IMR-90 (cell line): ENCODE measurements around the gene SYMPK. TPM values are rescaled to one million over a fixed set of nuclear protein-coding genes. Genes with fewer than 3 reads are reported as not detected.
A peak's percentile ranks its signal among the peaks of the same experiment; 100 is the strongest.

Experiments used
- ATAC-seq: fragments of 200-7000 bp; cut with Tn5 transposase; 2 replicates; pipeline ENCODE4 v1.9.1; 2020; ENCODE audit warnings: low read depth, mild to moderate bottlenecking, moderate library complexity
- BruUV-seq: library from RNA; stranded (reverse); fragments of 400-500 nt; replicated peaks from 2 replicates; lab custom pipeline; 2021; lab: Mats Ljungman, UMichigan
- CTCF ChIA-PET: fragments of 300-600 bp; formaldehyde crosslinking; extraction: SDS; loops from one replicate; lab custom pipeline; 2021; ENCODE audit warnings: antibody characterized with exemption; lab: Yijun Ruan, JAX
- POLR2A ChIA-PET: fragments of 300-600 bp; sonication (Branson Sonifier 250); formaldehyde crosslinking; loops from one replicate; lab custom pipeline; 2022; ENCODE audit warnings: antibody characterized with exemption; ENCODE audit not compliant: unreplicated experiment; lab: Charles Lee
- DNase-seq: peaks from one replicate; pipeline ENCODE4 v3.0.0; 2013
- H2AFZ ChIP-seq: replicated peaks from 2 replicates; pipeline ENCODE3; 2013; ENCODE audit warnings: low read length, mild to moderate bottlenecking; ENCODE audit not compliant: poor library complexity
- H2AK5ac ChIP-seq: 2 replicates; pipeline ENCODE4 v1.6.1; 2013; ENCODE audit warnings: low read depth, low read length, inconsistent platforms
- H2AK9ac ChIP-seq: replicated peaks from 2 replicates; pipeline ENCODE3; 2013; ENCODE audit warnings: mild to moderate bottlenecking, low read depth, low read length, moderate library complexity; ENCODE audit not compliant: poor library complexity
- H2BK120ac ChIP-seq: 2 replicates; pipeline ENCODE4 v1.6.1; 2013; ENCODE audit warnings: low read depth, low read length, inconsistent platforms
- H2BK15ac ChIP-seq: 3 replicates; pipeline ENCODE4 v1.6.1; 2013; ENCODE audit warnings: low read depth, low read length, inconsistent platforms
- H2BK20ac ChIP-seq: 2 replicates; pipeline ENCODE4 v1.6.1; 2013; ENCODE audit warnings: low read depth, mild to moderate bottlenecking, inconsistent platforms, low read length, moderate library complexity
- H2BK5ac ChIP-seq: 2 replicates; pipeline ENCODE4 v1.6.1; 2013; ENCODE audit warnings: mild to moderate bottlenecking, low read depth, low read length, inconsistent platforms; ENCODE audit not compliant: poor library complexity, severe bottlenecking
- H3K14ac ChIP-seq: replicated peaks from 2 replicates; pipeline ENCODE4 v1.6.1; 2013; ENCODE audit warnings: low read depth, low read length, inconsistent platforms
- H3K18ac ChIP-seq: 2 replicates; pipeline ENCODE4 v1.6.1; 2013; ENCODE audit warnings: low read depth, low read length, control low read depth
- H3K23ac ChIP-seq: 2 replicates; pipeline ENCODE4 v1.6.1; 2013; ENCODE audit warnings: low read depth, low read length, inconsistent platforms
- H3K27ac ChIP-seq: 2 replicates; pipeline ENCODE4 v1.5.1; 2013; ENCODE audit warnings: mild to moderate bottlenecking, control low read depth, low read length; ENCODE audit not compliant: insufficient read depth
- H3K27me3 ChIP-seq: 2 replicates; pipeline ENCODE4 v1.6.1; 2013; ENCODE audit warnings: low read length; ENCODE audit not compliant: control insufficient read depth, insufficient read depth
- H3K36me3 ChIP-seq: 2 replicates; pipeline ENCODE4 v1.6.1; 2013; ENCODE audit warnings: low read length, mixed read lengths; ENCODE audit not compliant: control insufficient read depth, insufficient read depth
- H3K4ac ChIP-seq: 2 replicates; pipeline ENCODE4 v1.6.1; 2013; ENCODE audit warnings: low read depth, low read length, inconsistent platforms
- H3K4me1 ChIP-seq: 2 replicates; pipeline ENCODE4 v1.6.1; 2013; ENCODE audit warnings: low read length, mixed read lengths; ENCODE audit not compliant: control insufficient read depth, insufficient read depth
- H3K4me2 ChIP-seq: 2 replicates; pipeline ENCODE4 v1.6.1; 2013; ENCODE audit warnings: low read depth, mild to moderate bottlenecking, control low read depth, low read length, moderate library complexity
- H3K4me3 ChIP-seq: 2 replicates; pipeline ENCODE4 v1.5.1; 2013; ENCODE audit warnings: low read depth, mild to moderate bottlenecking, control low read depth, low read length, moderate library complexity; ENCODE audit not compliant: insufficient read depth
- H3K56ac ChIP-seq: 2 replicates; pipeline ENCODE4 v1.6.1; 2013; ENCODE audit warnings: low read length, inconsistent platforms; ENCODE audit not compliant: insufficient read depth; ENCODE audit errors: extremely low read depth
- H3K79me1 ChIP-seq, 2 experiments: 2 replicates each; pipeline ENCODE4 v1.6.1; 2013; ENCODE audit warnings: low read length in 2 of 2, inconsistent platforms in 1 of 2, low read depth in 1 of 2
- H3K9ac ChIP-seq: 2 replicates; pipeline ENCODE4 v1.6.1; 2013; ENCODE audit warnings: low read depth, low read length, control low read depth
- H3K9me1 ChIP-seq: 2 replicates; pipeline ENCODE4 v1.6.1; 2013; ENCODE audit warnings: low read length, inconsistent platforms; ENCODE audit not compliant: insufficient read depth
- H3K9me3 ChIP-seq: 2 replicates; pipeline ENCODE4 v1.6.1; 2013; ENCODE audit warnings: low read length; ENCODE audit not compliant: control insufficient read depth, insufficient read depth
- H4K20me1 ChIP-seq: 2 replicates; pipeline ENCODE4 v1.6.1; 2013; ENCODE audit warnings: low read length, inconsistent platforms; ENCODE audit not compliant: insufficient read depth
- H4K5ac ChIP-seq: 2 replicates; pipeline ENCODE4 v1.6.1; 2013; ENCODE audit warnings: mild to moderate bottlenecking, low read depth, low read length, control low read depth
- H4K8ac ChIP-seq, 2 experiments: 2 replicates each; pipeline ENCODE4 v1.6.1; 2013; ENCODE audit warnings: low read depth in 2 of 2, low read length in 2 of 2, control low read depth in 1 of 2, inconsistent platforms in 1 of 2
- H4K91ac ChIP-seq: 2 replicates; pipeline ENCODE4 v1.6.1; 2013; ENCODE audit warnings: low read depth, low read length, inconsistent platforms; ENCODE audit not compliant: insufficient read depth
- BHLHE40 ChIP-seq: fragments of 150-350 bp; IDR thresholded peaks from 2 replicates; pipeline ENCODE4 v1.6.1; 2016; ENCODE audit warnings: mild to moderate bottlenecking, low read depth, low read length
- CEBPB ChIP-seq: IDR thresholded peaks from 2 replicates; pipeline ENCODE4 v1.6.1; 2012; ENCODE audit warnings: low read depth, low read length, improper control_type of control experiment
- MAZ ChIP-seq: IDR thresholded peaks from 2 replicates; pipeline ENCODE4 v1.6.1; 2012; ENCODE audit warnings: low read depth, mild to moderate bottlenecking, low read length, improper control_type of control experiment, moderate library complexity, borderline replicate concordance
- NFE2L2 ChIP-seq: fragments of 150-350 bp; IDR thresholded peaks from 2 replicates; pipeline ENCODE4 v1.6.1; 2016; ENCODE audit warnings: low read depth, mild to moderate bottlenecking, low read length
- RFX5 ChIP-seq: IDR thresholded peaks from 2 replicates; pipeline ENCODE4 v1.8.0; 2012; ENCODE audit warnings: low read depth, mild to moderate bottlenecking, low read length, moderate library complexity
- whole genome bisulfite sequencing, 2 experiments: methylation state at CpG; one replicate each; pipeline versions ENCODE4 v1.1.5 to v1.1.7; 2013; ENCODE audit warnings: missing lambda C conversion rate in 2 of 2; ENCODE audit not compliant: insufficient read length in 1 of 2; ENCODE audit errors: extremely low coverage in 2 of 2; 5-methylcytosine and 5-hydroxymethylcytosine counted together
- dilution Hi-C: fragments of 300-500 bp; cut with HindIII; formaldehyde crosslinking; loops from one replicate; pipeline ENCODE4 v1.14.3; 2018; ENCODE audit warnings: low sequenced_read_pairs; ENCODE audit not compliant: unreplicated experiment
- in situ Hi-C: fragments of 300-500 bp; cut with MboI; formaldehyde crosslinking; loops from 3 replicates; pipeline ENCODE4 v1.14.3; 2019; ENCODE audit warnings: low sequenced_read_pairs, inconsistent platforms, mixed read lengths
- intact Hi-C: fragments of 100-400 bp; cut with micrococcal nuclease; formaldehyde crosslinking; loops from 2 replicates; pipeline ENCODE4 v1.10.0; 2022
- polyA plus RNA-seq, 3 experiments: library from polyadenylated mRNA; depleted of rRNA; stranded (reverse); fragments of >200 nt; gene quantifications; 2 replicates each; pipeline ENCODE4 v1.2.3, GENCODE V29; 2012; ENCODE audit warnings: low replicate concordance in 1 of 3
- total RNA-seq: library from RNA; depleted of rRNA; stranded (reverse); fragments of >200 nt; gene quantifications from 2 replicates; pipeline ENCODE4 v1.2.3, GENCODE V29; 2012
- TF ChIP-seq, protein P1 (sequence below): conservative IDR thresholded peaks from 2 replicates; pipeline ENCODE4 v1.5.1; 2012; ENCODE audit warnings: mild to moderate bottlenecking, low read depth, low read length, improper control_type of control experiment

Gene SYMPK
- total and polyA plus RNA-seq, 2 of the 4 experiments (the other 2 are of a cell fraction): 35.3 to 71.5 TPM

DNA sequence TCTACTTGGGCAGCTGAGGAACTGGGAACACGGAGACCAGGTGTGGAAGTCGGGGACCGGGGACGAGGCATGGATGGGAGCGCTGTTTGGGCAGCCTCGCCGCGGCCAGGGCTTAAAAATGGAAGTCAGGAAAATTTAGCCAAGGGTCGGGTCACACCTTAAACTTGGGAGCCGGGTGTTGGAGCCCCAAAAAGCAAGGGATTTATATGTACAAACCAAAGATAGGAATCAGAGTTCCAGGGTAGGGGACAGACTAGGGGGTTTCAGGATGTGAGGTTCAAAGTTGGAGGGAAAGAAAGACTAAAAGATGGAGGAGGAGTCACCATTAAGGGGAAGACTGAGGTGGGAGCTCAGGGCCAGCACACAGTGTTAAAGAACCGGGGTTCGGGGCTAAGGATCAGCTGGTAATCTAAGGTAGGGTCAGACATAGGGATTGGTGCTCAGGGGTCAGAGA, 1.7 kb upstream of the SYMPK start:
- Histone ChIP-seq H2BK120ac (no peak overlapping the region), H4K8ac (no peak overlapping the region), H3K4me1 (no peaks in the 10 kb centered on the region), H2BK5ac (no peak overlapping the region), H3K9me1 (no peaks in the 10 kb centered on the region), H3K56ac (no peak overlapping the region), H3K4me2 (peak overlapping the region; percentile 43; the same call in 1 of the 2 replicates), H2AK9ac (no peak overlapping the region), H4K5ac (no peak overlapping the region), H3K23ac (no peak overlapping the region), H3K27me3 (peaks cover 40% of the 10 kb centered on the region), H4K91ac (no peak overlapping the region), H2AK5ac (no peak overlapping the region), H3K9me3 (peaks cover 2% of the 10 kb centered on the region; the same call in 1 of the 2 replicates), H2AFZ (peak overlapping the region; percentile 78), H2BK15ac (no peak overlapping the region), H3K18ac (no peak overlapping the region), H3K4ac (no peak overlapping the region), H3K14ac (no peak overlapping the region), H4K20me1 (peaks cover 12% of the 10 kb centered on the region), H3K27ac (no peak overlapping the region), H3K79me1 (peaks cover 9 to 18% of the 10 kb centered on the region in 2 experiments; a peak in 3 of 4 replicates), H3K36me3 (peaks cover 3% of the 10 kb centered on the region; the same call in 1 of the 2 replicates), H3K4me3 (no peak overlapping the region), H2BK20ac (no peak overlapping the region), H3K9ac (no peak overlapping the region)
- in situ Hi-C loops: no loop called here
- intact Hi-C loops: no loop called here
- 3% methylated on average over 4 of the region's 12 CpGs; no CpG with 5 or more reads in 1 of the 2 experiments for WGBS, 2 experiments
- TF ChIP-seq CEBPB (no peak), MAZ (no peak), BHLHE40 (no peak), RFX5 (no peak), NFE2L2 (no peak)
- TF ChIP-seq, protein P1, sequence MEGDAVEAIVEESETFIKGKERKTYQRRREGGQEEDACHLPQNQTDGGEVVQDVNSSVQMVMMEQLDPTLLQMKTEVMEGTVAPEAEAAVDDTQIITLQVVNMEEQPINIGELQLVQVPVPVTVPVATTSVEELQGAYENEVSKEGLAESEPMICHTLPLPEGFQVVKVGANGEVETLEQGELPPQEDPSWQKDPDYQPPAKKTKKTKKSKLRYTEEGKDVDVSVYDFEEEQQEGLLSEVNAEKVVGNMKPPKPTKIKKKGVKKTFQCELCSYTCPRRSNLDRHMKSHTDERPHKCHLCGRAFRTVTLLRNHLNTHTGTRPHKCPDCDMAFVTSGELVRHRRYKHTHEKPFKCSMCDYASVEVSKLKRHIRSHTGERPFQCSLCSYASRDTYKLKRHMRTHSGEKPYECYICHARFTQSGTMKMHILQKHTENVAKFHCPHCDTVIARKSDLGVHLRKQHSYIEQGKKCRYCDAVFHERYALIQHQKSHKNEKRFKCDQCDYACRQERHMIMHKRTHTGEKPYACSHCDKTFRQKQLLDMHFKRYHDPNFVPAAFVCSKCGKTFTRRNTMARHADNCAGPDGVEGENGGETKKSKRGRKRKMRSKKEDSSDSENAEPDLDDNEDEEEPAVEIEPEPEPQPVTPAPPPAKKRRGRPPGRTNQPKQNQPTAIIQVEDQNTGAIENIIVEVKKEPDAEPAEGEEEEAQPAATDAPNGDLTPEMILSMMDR: no peak
- POLR2A ChIA-PET: no interaction called here
- DNase-seq: no peak
- BruUV-seq: no TSS peak
- no peak for ATAC-seq
- dilution Hi-C loops: no loop called here
- CTCF ChIA-PET: interaction anchor here (0.7 kb wide), 1 partner anchor 20 kb away, joined by 3 read pairs; no protein-coding TSS in a partner anchor
